Mesodermal cell (in vitro differentiated cells): ENCODE results near the gene GALNT10.

Experiments used
- H3K27ac ChIP-seq: 2 replicates; pipeline ENCODE4 v1.7.0; 2013; ENCODE audit warnings: mild to moderate bottlenecking, low read depth, low read length, moderate library complexity; ENCODE audit not compliant: severe bottlenecking
- H3K36me3 ChIP-seq: 2 replicates; pipeline ENCODE4 v1.7.1; 2013; ENCODE audit warnings: mild to moderate bottlenecking, low read length, moderate library complexity; ENCODE audit not compliant: control insufficient read depth, insufficient read depth
- H3K4me1 ChIP-seq: one replicate; pipeline ENCODE4 v1.7.1; 2013; ENCODE audit warnings: mild to moderate bottlenecking, low read length; ENCODE audit not compliant: insufficient read depth, control insufficient read depth, poor library complexity, severe bottlenecking
- H3K4me3 ChIP-seq: 2 replicates; pipeline ENCODE4 v1.7.0; 2013; ENCODE audit warnings: low read length, control low read depth, mild to moderate bottlenecking; ENCODE audit not compliant: insufficient read depth, poor library complexity, severe bottlenecking; ENCODE audit errors: extremely low read depth
- H3K9me3 ChIP-seq: 2 replicates; pipeline ENCODE4 v1.7.1; 2013; ENCODE audit warnings: mild to moderate bottlenecking, low read length, moderate library complexity; ENCODE audit not compliant: control insufficient read depth
- WGBS, 2 experiments: methylation state at CpG; one replicate each; pipeline ENCODE4 v1.1.5; 2013; ENCODE audit warnings: missing lambda C conversion rate in 2 of 2; ENCODE audit not compliant: insufficient coverage in 2 of 2; 5-methylcytosine and 5-hydroxymethylcytosine counted together

GALNT10 gene

GRCh38 chr5:154394307-154394706 is 203.8 kb downstream of the GALNT10 start:
- H3K4me1 ChIP-seq, result peaks cover 11% of the 10 kb centered on the region
- H3K4me3 ChIP-seq, result no peak overlapping the region
- H3K36me3 ChIP-seq, result peaks cover 10% of the 10 kb centered on the region
- WGBS, 2 experiments, result 90 to 94% methylated on average over 5 of the region's 5 CpGs
- H3K27ac ChIP-seq, result no peak overlapping the region
- peaks cover 4% of the 10 kb centered on the region for H3K9me3 ChIP-seq

- H3K4me1 ChIP-seq, result peaks cover 6% of the 10 kb centered on the region
- WGBS, 2 experiments, result 48 to 62% methylated on average over 12 to 13 of the region's 14 CpGs
- peaks cover 10% of the 10 kb centered on the region for H3K36me3 ChIP-seq
- no peak overlapping the region for H3K27ac ChIP-seq
- peaks cover 4% of the 10 kb centered on the region for H3K9me3 ChIP-seq
- H3K4me3 ChIP-seq, result no peak overlapping the region
Observed at GRCh38 chr5:154395407-154396106, 205.0 kb downstream of the GALNT10 start.

GRCh38 chr5:154396128-154396527 is 205.6 kb downstream of the GALNT10 start:
- H3K36me3 ChIP-seq, result peaks cover 10% of the 10 kb centered on the region
- 89 to 94% methylated on average over 2 to 3 of the region's 3 CpGs for WGBS, 2 experiments

GRCh38 chr5:154397652-154398406 is 207.3 kb downstream of the GALNT10 start:
- 95 to 99% methylated on average over 6 to 9 of the region's 10 CpGs for WGBS, 2 experiments
- H3K4me3 ChIP-seq, result no peak overlapping the region
- H3K9me3 ChIP-seq, result no peaks in the 10 kb centered on the region
- no peak overlapping the region for H3K27ac ChIP-seq
- no peaks in the 10 kb centered on the region for H3K4me1 ChIP-seq
- no peaks in the 10 kb centered on the region for H3K36me3 ChIP-seq

More at GRCh38 chr5:154396128-154396527, 205.6 kb downstream of the GALNT10 start:
- peaks cover 3% of the 10 kb centered on the region for H3K4me1 ChIP-seq
- no peak overlapping the region for H3K4me3 ChIP-seq
- no peak overlapping the region for H3K27ac ChIP-seq
- H3K9me3 ChIP-seq, result peaks cover 4% of the 10 kb centered on the region

- Histone ChIP-seq H3K4me3 (no peak overlapping the region), H3K27ac (no peak overlapping the region), H3K36me3 (no peaks in the 10 kb centered on the region), H3K4me1 (no peaks in the 10 kb centered on the region), H3K9me3 (no peaks in the 10 kb centered on the region)
- WGBS, 2 experiments, result 82 to 86% methylated on average over 2 of the region's 3 CpGs
Observed at GRCh38 chr5:154400678-154401077, 210.1 kb downstream of the GALNT10 start.

GRCh38 chr5:154401355-154401754 is 210.8 kb downstream of the GALNT10 start:
- no peak overlapping the region for H3K4me3 ChIP-seq
- no peak overlapping the region for H3K27ac ChIP-seq
- H3K9me3 ChIP-seq, result no peaks in the 10 kb centered on the region
- 100% methylated on average over 1 to 3 of the region's 5 CpGs for WGBS, 2 experiments
- no peaks in the 10 kb centered on the region for H3K4me1 ChIP-seq
- no peaks in the 10 kb centered on the region for H3K36me3 ChIP-seq

- H3K27ac ChIP-seq, result no peak overlapping the region
- H3K36me3 ChIP-seq, result no peaks in the 10 kb centered on the region
- H3K4me1 ChIP-seq, result no peaks in the 10 kb centered on the region
- H3K9me3 ChIP-seq, result no peaks in the 10 kb centered on the region
- H3K4me3 ChIP-seq, result no peak overlapping the region
- WGBS, 2 experiments, result 90 to 100% methylated on average over 1 to 7 of the region's 9 CpGs
Observed at GRCh38 chr5:154401931-154402330, 211.4 kb downstream of the GALNT10 start.

GRCh38 chr5:154402611-154403010 is 212.1 kb downstream of the GALNT10 start:
- no peak overlapping the region for H3K4me3 ChIP-seq
- WGBS, 2 experiments, result 91 to 94% methylated on average over 9 to 10 of the region's 10 CpGs
- no peaks in the 10 kb centered on the region for H3K9me3 ChIP-seq

GRCh38 chr5:154403234-154403633 is 212.7 kb downstream of the GALNT10 start:
- Histone ChIP-seq H3K4me1 (no peaks in the 10 kb centered on the region), H3K27ac (no peak overlapping the region), H3K36me3 (no peaks in the 10 kb centered on the region), H3K9me3 (no peaks in the 10 kb centered on the region), H3K4me3 (no peak overlapping the region)
- 93 to 94% methylated on average over 4 of the region's 4 CpGs for WGBS, 2 experiments

More at GRCh38 chr5:154402611-154403010, 212.1 kb downstream of the GALNT10 start:
- Histone ChIP-seq H3K27ac (no peak overlapping the region), H3K36me3 (no peaks in the 10 kb centered on the region), H3K4me1 (no peaks in the 10 kb centered on the region)

GRCh38 chr5:154403776-154404387 is 213.3 kb downstream of the GALNT10 start:
- Histone ChIP-seq H3K4me3 (no peak overlapping the region), H3K9me3 (no peaks in the 10 kb centered on the region), H3K36me3 (peaks cover 1% of the 10 kb centered on the region), H3K27ac (no peak overlapping the region), H3K4me1 (no peaks in the 10 kb centered on the region)
- 93 to 100% methylated on average over 4 to 8 of the region's 8 CpGs for WGBS, 2 experiments
